Measurements from ENCODE around the gene TUBG1.

GRCh38 chr17:42659079-42659931 is 49.8 kb downstream of the TUBG1 start, which contains the start of gene TUBG2:
- TF ChIP-seq BHLHE40 (IDR thresholded peaks at IDR 0.05; ENCODE audit: borderline replicate concordance) (no peak), FOXK2 (IDR thresholded peaks at IDR 0.05) (no peak), SP1 (IDR thresholded peaks at IDR 0.05) (no peak), ELF4 (IDR thresholded peaks at IDR 0.05) (no peak), SUZ12 (IDR thresholded peaks at IDR 0.05) (no peak), PKNOX1 (IDR thresholded peaks at IDR 0.05) (no peak), HDGF (IDR thresholded peaks at IDR 0.05; ENCODE audit: borderline replicate concordance) (no peak), ZNF384 (IDR thresholded peaks at IDR 0.05) (no peak), ARNT (IDR thresholded peaks at IDR 0.05) (no peak), CTBP1 (IDR thresholded peaks at IDR 0.05; ENCODE audit: borderline replicate concordance) (no peak), FOXM1 (IDR thresholded peaks at IDR 0.05; ENCODE audit: borderline replicate concordance) (no peak)
